PC-3 (cell line): ENCODE data around the gene DNER. TPM values are rescaled to one million over a fixed set of nuclear protein-coding genes. Genes with fewer than 3 reads are reported as not detected.

Experiments used
- ATAC-seq: fragments of 200-7000 bp; cut with Tn5 transposase; 2 replicates; pipeline ENCODE4 v1.9.1; 2020; ENCODE audit warnings: mild to moderate bottlenecking, moderate library complexity
- BruUV-seq: library from RNA; stranded (reverse); fragments of 400-500 nt; replicated peaks from 2 replicates; lab custom pipeline; 2021; lab: Mats Ljungman, UMichigan
- CTCF ChIA-PET: fragments of 300-600 bp; sonication (Branson Sonifier 250); formaldehyde crosslinking; loops from one replicate; lab custom pipeline; 2022; ENCODE audit warnings: antibody characterized with exemption; lab: Charles Lee
- POLR2A ChIA-PET: fragments of 300-600 bp; sonication (Branson Sonifier 250); formaldehyde crosslinking; loops from one replicate; lab custom pipeline; 2022; ENCODE audit warnings: antibody characterized with exemption; ENCODE audit not compliant: unreplicated experiment; lab: Charles Lee
- DNase-seq: peaks from one replicate; pipeline ENCODE4 v3.0.0-alpha.2; 2015
- H2AFZ ChIP-seq: fragments of 300-600 bp; sonication (generic); 2 replicates; pipeline ENCODE4 v1.6.0; 2016; ENCODE audit warnings: antibody characterized with exemption, low read length
- H3F3A ChIP-seq: fragments of 300-600 bp; sonication (generic); one replicate; pipeline ENCODE4 v1.6.0; 2017; ENCODE audit warnings: antibody characterized with exemption, low read length, control low read depth, mild to moderate bottlenecking; ENCODE audit not compliant: unreplicated experiment
- H3K27ac ChIP-seq: fragments of 300-600 bp; sonication (generic); 2 replicates; pipeline ENCODE4 v1.5.1; 2016; ENCODE audit warnings: mild to moderate bottlenecking, low read length
- H3K27me3 ChIP-seq: fragments of 300-600 bp; sonication (generic); 2 replicates; pipeline ENCODE4 v1.6.1; 2016; ENCODE audit warnings: low read length, mixed read lengths
- H3K36me3 ChIP-seq: fragments of 300-600 bp; sonication (generic); 2 replicates; pipeline ENCODE4 v1.6.1; 2016; ENCODE audit warnings: low read depth, mixed run types, low read length, mixed read lengths
- H3K4me1 ChIP-seq: fragments of 300-600 bp; sonication (generic); 2 replicates; pipeline ENCODE4 v1.5.1; 2016; ENCODE audit warnings: low read length; ENCODE audit not compliant: insufficient read depth
- H3K4me2 ChIP-seq: fragments of 300-600 bp; sonication (generic); 2 replicates; pipeline ENCODE4 v1.6.0; 2016; ENCODE audit warnings: low read length
- H3K4me3 ChIP-seq: fragments of 300-600 bp; sonication (generic); 2 replicates; pipeline ENCODE4 v1.5.1; 2016; ENCODE audit warnings: mild to moderate bottlenecking, low read length, mixed read lengths
- H3K79me2 ChIP-seq: fragments of 300-600 bp; sonication (generic); 2 replicates; pipeline ENCODE4 v1.6.1; 2017; ENCODE audit warnings: low read length, mixed read lengths
- H3K9ac ChIP-seq: fragments of 300-600 bp; sonication (generic); 2 replicates; pipeline ENCODE4 v1.6.0; 2016; ENCODE audit warnings: mild to moderate bottlenecking, low read length
- H3K9me2 ChIP-seq: fragments of 300-600 bp; sonication (generic); replicated peaks from 2 replicates; pipeline ENCODE4 v1.6.1; 2016; ENCODE audit warnings: mixed run types, low read length, mixed read lengths
- H3K9me3 ChIP-seq: fragments of 300-600 bp; sonication (generic); 2 replicates; pipeline ENCODE4 v1.6.1; 2016; ENCODE audit warnings: low read length, mixed read lengths
- H4K20me1 ChIP-seq: fragments of 300-600 bp; sonication (generic); 2 replicates; pipeline ENCODE4 v1.6.1; 2016; ENCODE audit warnings: low read length, mixed read lengths
- CTCF ChIP-seq: fragments of 300-600 bp; sonication (generic); conservative IDR thresholded peaks from 2 replicates; pipeline ENCODE4 v1.5.1; 2017; ENCODE audit warnings: antibody characterized with exemption, low read depth, mild to moderate bottlenecking, low read length
- EZH2 ChIP-seq: fragments of 300-600 bp; sonication (generic); IDR thresholded peaks from one replicate; pipeline ENCODE4 v1.6.1; 2017; ENCODE audit warnings: antibody characterized with exemption, mild to moderate bottlenecking, low read length; ENCODE audit not compliant: unreplicated experiment
- EZH2phosphoT487 ChIP-seq: fragments of 300-600 bp; sonication (generic); IDR thresholded peaks from 2 replicates; pipeline ENCODE4 v1.6.1; 2018; ENCODE audit warnings: mild to moderate bottlenecking, antibody characterized with exemption, low read length, borderline replicate concordance
- intact Hi-C: fragments of 100-400 bp; cut with micrococcal nuclease; formaldehyde crosslinking; loops from 2 replicates; pipeline ENCODE4 v1.9.0; 2023
- total RNA-seq: library from RNA; depleted of rRNA; stranded (reverse); fragments of >200 nt; gene quantifications from 2 replicates; pipeline ENCODE4 v1.2.3, GENCODE V29; 2014

The DNER gene
- total RNA-seq, 1 experiment from 2014 or later: 1.1 TPM

GRCh38 chr2:229454934-229455631 lies 259.3 kb downstream of the DNER start:
- TF ChIP-seq EZH2: no peak
- no peak for TF ChIP-seq EZH2phosphoT487
- no peak for TF ChIP-seq CTCF
- 0 out of 2 replicates have a peak overlapping the region, but pooled peaks have one; percentile 10 for H2AFZ ChIP-seq
- DNase-seq: peak; percentile 69

DNA sequence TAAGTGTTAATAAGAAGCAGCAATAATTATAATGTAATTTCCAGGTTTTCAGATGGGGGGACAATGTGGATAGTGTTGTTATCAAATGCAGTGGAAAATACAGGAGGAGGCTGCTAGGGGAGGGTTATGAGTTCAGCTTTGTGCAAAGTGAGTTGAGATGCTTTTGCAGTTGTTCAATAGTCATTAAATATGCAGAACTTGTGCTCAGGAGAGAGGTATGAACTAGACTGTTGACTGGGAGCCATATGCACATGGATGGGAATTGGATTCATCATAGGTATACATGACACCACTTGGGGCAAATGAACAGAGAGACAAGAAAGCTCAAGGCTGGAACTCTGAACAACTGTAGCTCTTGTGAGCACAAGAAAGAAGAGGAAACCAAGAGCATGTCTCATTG lies 261.1 kb downstream of the DNER start:
- no peaks in the 10 kb centered on the region for H3K27me3 ChIP-seq
- POLR2A ChIA-PET: interaction anchor here (0.8 kb wide), 1 partner anchor 184 kb away, joined by 36 read pairs; no protein-coding TSS in a partner anchor

More at GRCh38 chr2:229454934-229455631, 259.3 kb downstream of the DNER start:
- H3K36me3 ChIP-seq: no peaks in the 10 kb centered on the region
- H3K27ac ChIP-seq: peak overlapping the region; percentile 17; the same call in 1 of the 2 replicates
- no peaks in the 10 kb centered on the region for H3K79me2 ChIP-seq
- no peaks in the 10 kb centered on the region for H3K27me3 ChIP-seq
- no peaks in the 10 kb centered on the region for H3K9me2 ChIP-seq
- CTCF ChIA-PET: no interaction called here
- no peak overlapping the region for H3K4me3 ChIP-seq
- H4K20me1 ChIP-seq: no peaks in the 10 kb centered on the region
- no peaks in the 10 kb centered on the region for H3F3A ChIP-seq
- H3K4me1 ChIP-seq: peaks cover 12% of the 10 kb centered on the region
- H3K9ac ChIP-seq: no peak overlapping the region
- peak; percentile 66 for ATAC-seq
- H3K4me2 ChIP-seq: no peak overlapping the region; the same call in 1 of the 2 replicates
- H3K9me3 ChIP-seq: no peaks in the 10 kb centered on the region
- no TSS peak for BruUV-seq
- POLR2A ChIA-PET: no interaction called here
- intact Hi-C loops: no loop called here

More for the DNA sequence above, 261.1 kb downstream of the DNER start:
- no TSS peak for BruUV-seq
- H3K27ac ChIP-seq: no peak overlapping the region
- CTCF ChIA-PET: no interaction called here
- no peaks in the 10 kb centered on the region for H3K9me2 ChIP-seq
- DNase-seq (no peak), ATAC-seq (no peak)
- no peaks in the 10 kb centered on the region for H3K36me3 ChIP-seq
- H3K9me3 ChIP-seq: no peaks in the 10 kb centered on the region
- H3K4me3 ChIP-seq: no peak overlapping the region
- no peak for TF ChIP-seq CTCF
- no peak for TF ChIP-seq EZH2
- no peak for TF ChIP-seq EZH2phosphoT487
- intact Hi-C loops: no loop called here
- peaks cover 12% of the 10 kb centered on the region for H3K4me1 ChIP-seq
- H3F3A ChIP-seq: no peaks in the 10 kb centered on the region
- no peaks in the 10 kb centered on the region for H4K20me1 ChIP-seq
- H3K4me2 ChIP-seq: no peak overlapping the region
- H2AFZ ChIP-seq: no peak overlapping the region
- no peaks in the 10 kb centered on the region for H3K79me2 ChIP-seq
- no peak overlapping the region for H3K9ac ChIP-seq
